Neural crest cell (in vitro differentiated cells): ENCODE data around the gene DPH6. TPM values are rescaled to one million over a fixed set of nuclear protein-coding genes. Genes with fewer than 3 reads are reported as not detected.

ENCODE experiments used
- DNase-seq: peaks from one replicate; pipeline ENCODE4 v3.0.0; 2021; ENCODE audit warnings: low read depth, mixed read lengths, low spot score
- H3K27ac Mint-ChIP-seq: one replicate; pipeline ENCODE4 v1.8.0; 2021; ENCODE audit warnings: mild to moderate bottlenecking, mixed read lengths; ENCODE audit not compliant: unreplicated experiment
- H3K27me3 Mint-ChIP-seq: 2 replicates; pipeline ENCODE4 v1.8.0; 2021; ENCODE audit warnings: low read depth, mild to moderate bottlenecking, mixed read lengths
- H3K36me3 Mint-ChIP-seq: 2 replicates; pipeline ENCODE4 v1.8.0; 2021; ENCODE audit warnings: low read depth, mild to moderate bottlenecking, mixed read lengths
- H3K4me1 Mint-ChIP-seq: 2 replicates; pipeline ENCODE4 v1.8.0; 2021; ENCODE audit warnings: mixed read lengths
- H3K4me3 Mint-ChIP-seq: one replicate; pipeline ENCODE4 v1.8.0; 2021; ENCODE audit warnings: mild to moderate bottlenecking, mixed read lengths
- H3K9me3 Mint-ChIP-seq: 2 replicates; pipeline ENCODE4 v1.8.0; 2021; ENCODE audit warnings: mixed read lengths
- total RNA-seq: library from RNA; stranded (reverse); gene quantifications from 2 replicates; pipeline ENCODE4 v1.2.1, GENCODE V29; 2021
- TF ChIP-seq, protein P1 (sequence below): fragments of 200-600 bp; sonication (generic); conservative IDR thresholded peaks from 2 replicates; pipeline ENCODE4 v1.5.0; 2021; ENCODE audit warnings: antibody characterized with exemption, mild to moderate bottlenecking

DPH6 gene
- total RNA-seq, 1 donor from 2014 or later: 20.1 TPM

DNA sequence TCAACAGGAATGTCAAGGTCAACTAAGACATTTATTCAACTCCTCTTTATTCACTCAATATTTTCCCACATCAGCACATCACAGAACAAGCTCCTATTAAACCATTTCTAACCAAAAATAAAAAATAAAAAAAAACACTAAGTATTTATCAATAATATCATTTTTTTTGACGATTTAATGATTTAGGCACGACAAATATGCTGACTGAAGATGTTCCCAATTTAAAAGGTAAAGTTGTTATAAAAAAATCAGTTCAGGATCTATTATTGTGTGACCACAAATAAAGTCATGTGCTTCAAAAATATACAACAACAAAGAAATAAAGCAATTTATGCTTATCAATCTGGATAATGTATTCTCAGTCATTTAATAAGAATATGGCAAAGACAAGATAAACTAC is 16.2 kb downstream of the DPH6 start:
- H3K36me3 Mint-ChIP-seq: peaks cover 21% of the 10 kb centered on the region
- no peak overlapping the region for H3K4me3 Mint-ChIP-seq
- TF ChIP-seq, protein P1, sequence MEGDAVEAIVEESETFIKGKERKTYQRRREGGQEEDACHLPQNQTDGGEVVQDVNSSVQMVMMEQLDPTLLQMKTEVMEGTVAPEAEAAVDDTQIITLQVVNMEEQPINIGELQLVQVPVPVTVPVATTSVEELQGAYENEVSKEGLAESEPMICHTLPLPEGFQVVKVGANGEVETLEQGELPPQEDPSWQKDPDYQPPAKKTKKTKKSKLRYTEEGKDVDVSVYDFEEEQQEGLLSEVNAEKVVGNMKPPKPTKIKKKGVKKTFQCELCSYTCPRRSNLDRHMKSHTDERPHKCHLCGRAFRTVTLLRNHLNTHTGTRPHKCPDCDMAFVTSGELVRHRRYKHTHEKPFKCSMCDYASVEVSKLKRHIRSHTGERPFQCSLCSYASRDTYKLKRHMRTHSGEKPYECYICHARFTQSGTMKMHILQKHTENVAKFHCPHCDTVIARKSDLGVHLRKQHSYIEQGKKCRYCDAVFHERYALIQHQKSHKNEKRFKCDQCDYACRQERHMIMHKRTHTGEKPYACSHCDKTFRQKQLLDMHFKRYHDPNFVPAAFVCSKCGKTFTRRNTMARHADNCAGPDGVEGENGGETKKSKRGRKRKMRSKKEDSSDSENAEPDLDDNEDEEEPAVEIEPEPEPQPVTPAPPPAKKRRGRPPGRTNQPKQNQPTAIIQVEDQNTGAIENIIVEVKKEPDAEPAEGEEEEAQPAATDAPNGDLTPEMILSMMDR: no peak
- no peak overlapping the region for H3K27ac Mint-ChIP-seq
- no peak for DNase-seq
- no peaks in the 10 kb centered on the region for H3K4me1 Mint-ChIP-seq
- H3K27me3 Mint-ChIP-seq: no peaks in the 10 kb centered on the region
- H3K9me3 Mint-ChIP-seq: peaks cover 4% of the 10 kb centered on the region

DNA sequence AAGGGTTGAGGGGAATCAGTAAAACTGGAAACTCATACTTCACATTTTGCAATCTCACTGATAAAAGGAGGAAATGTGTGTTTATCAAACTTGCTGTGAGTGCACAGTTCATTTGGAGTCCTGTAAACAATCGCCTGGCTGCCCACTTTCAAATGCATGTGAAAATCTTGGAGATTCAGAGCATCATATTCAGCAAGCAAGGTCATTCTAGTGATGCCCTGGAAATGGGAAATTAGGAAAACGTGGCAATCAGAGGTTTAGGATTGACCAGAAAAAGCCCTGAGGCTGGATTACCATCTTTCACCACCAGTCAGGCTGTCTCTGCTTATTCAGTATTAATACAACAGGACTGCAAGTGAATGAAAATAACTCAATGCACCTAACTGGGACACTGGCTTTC is 23.9 kb downstream of the DPH6 start:
- H3K36me3 Mint-ChIP-seq: no peaks in the 10 kb centered on the region
- DNase-seq: no peak
- H3K27me3 Mint-ChIP-seq: no peaks in the 10 kb centered on the region
- H3K27ac Mint-ChIP-seq: no peak overlapping the region
- TF ChIP-seq, protein P1: no peak
- peaks cover 17% of the 10 kb centered on the region for H3K4me1 Mint-ChIP-seq
- no peak overlapping the region for H3K4me3 Mint-ChIP-seq
- H3K9me3 Mint-ChIP-seq: no peaks in the 10 kb centered on the region

DNA sequence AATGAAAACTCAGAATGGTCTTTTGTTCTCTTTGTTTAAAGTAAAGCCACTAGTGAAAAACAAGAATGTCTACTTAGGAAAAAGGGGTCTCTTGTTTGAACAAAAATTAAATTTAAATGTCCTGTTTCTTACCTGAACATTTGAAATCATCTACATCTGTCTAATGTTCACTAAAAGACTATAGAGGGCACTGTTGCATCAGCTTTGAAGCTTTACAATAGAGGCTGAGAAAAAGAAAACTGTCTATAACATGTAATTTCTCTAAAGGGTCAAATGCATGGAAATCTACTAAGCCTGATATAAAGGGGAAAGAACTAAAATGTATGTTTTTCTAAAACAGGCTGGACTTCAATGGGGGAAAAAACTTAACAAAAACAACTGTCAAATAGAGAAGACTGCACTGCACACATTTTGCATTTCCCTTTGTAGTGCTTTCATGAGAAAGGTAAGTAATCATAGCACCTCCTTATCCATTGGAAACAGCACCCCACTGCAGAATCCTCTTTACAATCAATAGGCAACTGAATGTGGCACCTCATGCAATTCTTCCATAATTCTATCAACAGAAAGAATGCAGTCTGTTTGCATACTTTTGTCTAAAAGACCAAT is 26.3 kb downstream of the DPH6 start:
- Mint-ChIP-seq H3K27me3 (no peaks in the 10 kb centered on the region), H3K4me1 (peaks cover 17% of the 10 kb centered on the region), H3K9me3 (no peaks in the 10 kb centered on the region), H3K4me3 (no peak overlapping the region), H3K27ac (no peak overlapping the region), H3K36me3 (no peaks in the 10 kb centered on the region)
- TF ChIP-seq, protein P1: peak; percentile 82
- no peak for DNase-seq

DNA sequence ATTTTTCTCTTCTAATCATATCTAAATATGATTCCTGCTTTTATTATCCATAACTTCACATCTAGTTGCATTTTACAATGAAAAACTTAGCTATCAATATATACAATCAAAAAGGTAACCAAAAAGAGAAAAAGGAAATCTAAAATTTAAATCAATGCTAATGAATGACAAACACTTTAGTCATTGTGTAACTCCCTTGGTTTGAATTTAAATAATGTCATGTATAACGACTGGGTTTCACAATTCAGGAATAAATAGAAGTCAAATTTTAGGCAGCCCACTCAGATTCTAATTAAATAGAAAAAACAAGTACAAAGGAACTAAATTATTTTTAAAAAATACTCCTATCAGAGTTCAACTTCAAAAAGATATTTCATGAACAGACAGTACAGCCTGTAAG is 26.9 kb downstream of the DPH6 start:
- Mint-ChIP-seq H3K4me3 (no peak overlapping the region), H3K27me3 (no peaks in the 10 kb centered on the region), H3K9me3 (no peaks in the 10 kb centered on the region), H3K27ac (no peak overlapping the region), H3K36me3 (no peaks in the 10 kb centered on the region), H3K4me1 (peaks cover 17% of the 10 kb centered on the region)
- TF ChIP-seq, protein P1: no peak
- DNase-seq: no peak

DNA sequence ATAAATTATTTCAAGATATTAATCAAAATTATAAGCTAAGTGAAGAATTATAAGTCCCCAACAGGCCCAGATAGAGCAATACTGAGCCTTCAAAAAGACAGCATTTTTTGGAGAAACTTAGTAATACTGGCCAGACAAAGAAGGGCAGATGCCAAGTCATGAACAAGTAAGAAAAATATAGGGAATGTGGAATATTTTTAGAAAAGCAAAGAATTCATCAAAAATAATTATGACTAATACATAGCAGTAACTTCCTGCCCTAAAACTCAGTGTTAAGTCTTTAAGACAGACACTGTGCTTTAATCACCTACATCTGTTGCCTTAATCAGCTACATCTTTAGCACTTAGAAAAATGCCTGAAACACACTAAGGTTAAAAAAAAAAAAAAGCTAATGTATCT is 31.2 kb downstream of the DPH6 start:
- Mint-ChIP-seq H3K36me3 (no peaks in the 10 kb centered on the region), H3K4me3 (no peak overlapping the region), H3K9me3 (no peaks in the 10 kb centered on the region), H3K27me3 (no peaks in the 10 kb centered on the region), H3K27ac (no peak overlapping the region), H3K4me1 (peaks cover 4% of the 10 kb centered on the region)
- TF ChIP-seq, protein P1: no peak
- DNase-seq: no peak
